ENCODE results near the gene GAL3ST1.
"Not testable (repeated sequence)": the region's sequence is repeated elsewhere in the genome, so short reads cannot be mapped to it uniquely, and the experiment has no call there.

The GAL3ST1 gene

DNA sequence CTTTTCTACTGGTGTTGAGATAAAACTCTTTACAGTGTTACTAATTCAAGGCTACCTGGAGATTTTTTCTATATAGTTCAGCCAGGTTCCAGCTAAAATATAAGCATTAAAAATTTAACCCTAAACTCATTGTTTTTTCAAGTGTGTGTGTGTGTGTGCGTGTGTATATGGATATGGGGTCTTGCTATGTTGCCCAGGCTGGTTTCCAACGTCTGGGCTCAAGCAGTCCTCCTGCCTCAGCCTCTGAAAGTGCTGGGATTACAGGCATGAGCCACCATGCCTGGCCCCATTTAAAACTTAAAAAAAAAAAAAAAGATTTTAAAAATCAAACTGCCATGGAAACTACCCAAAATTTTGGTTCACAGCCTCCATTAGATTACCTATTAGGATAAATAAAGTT, 21.7 kb upstream of the GAL3ST1 start:
- DNase-seq = no peak

DNA sequence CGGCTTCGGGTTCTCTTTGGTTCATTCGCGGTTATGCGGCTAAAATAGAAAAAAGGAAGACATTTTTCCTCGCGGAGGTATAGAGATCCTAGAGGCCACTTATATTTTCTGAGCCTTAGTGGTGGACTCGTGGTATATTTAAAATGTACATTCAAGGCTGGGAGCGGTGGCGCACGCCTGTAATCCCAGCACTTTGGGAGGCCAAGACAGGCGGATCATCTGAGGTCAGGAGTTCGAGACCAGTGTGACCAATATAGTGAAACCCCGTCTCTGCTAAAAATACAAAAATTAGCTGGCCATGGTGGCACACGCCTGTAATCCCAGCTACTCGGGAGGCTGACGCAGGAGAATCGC, 17.9 kb upstream of the GAL3ST1 start:
- DNase-seq = not testable (repeated sequence)

DNA sequence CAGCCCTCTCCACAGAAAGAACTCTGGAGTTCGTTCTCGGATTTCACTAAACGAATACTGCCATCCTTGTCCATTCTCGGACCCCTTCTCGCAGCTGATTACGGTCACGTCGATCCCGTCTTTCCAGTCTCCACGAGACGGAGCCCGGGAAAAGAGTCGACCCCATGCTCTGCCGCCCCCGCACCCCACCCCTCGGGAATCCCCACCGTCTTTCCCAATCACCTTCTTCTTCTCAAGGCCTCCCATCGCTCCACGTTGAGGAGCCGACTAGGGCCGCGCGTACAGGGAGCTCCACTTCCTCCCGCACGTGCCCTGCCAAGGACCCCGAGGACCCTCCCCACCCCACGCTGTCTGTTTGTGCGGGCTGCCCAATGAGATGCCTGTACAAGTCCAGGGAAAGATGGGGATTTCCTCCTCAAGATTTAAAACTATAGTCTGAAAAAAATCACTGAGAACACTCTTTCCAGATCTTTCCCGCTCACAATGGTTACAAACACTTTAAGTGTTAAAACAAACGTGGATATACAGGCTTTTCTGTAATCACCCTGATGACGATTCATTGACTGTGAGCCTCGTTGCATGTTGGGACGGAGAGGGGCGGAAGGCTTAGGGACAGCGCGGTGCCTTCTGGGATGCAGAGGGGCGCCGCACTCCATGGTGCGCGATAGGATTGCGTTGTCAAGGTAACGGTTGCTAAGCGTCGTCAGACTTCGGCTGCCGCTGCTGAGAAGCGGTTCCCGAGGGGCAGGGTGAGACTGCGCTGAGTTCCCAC, 17.3 kb upstream of the GAL3ST1 start, which contains the start of gene PES1:
Gene PES1, minus strand, starts transcription at position 323 of the 772 bp plus-strand sequence. Its CDS starts 77 bp downstream, at position 246.
- DNase-seq = peak; percentile 99

DNA sequence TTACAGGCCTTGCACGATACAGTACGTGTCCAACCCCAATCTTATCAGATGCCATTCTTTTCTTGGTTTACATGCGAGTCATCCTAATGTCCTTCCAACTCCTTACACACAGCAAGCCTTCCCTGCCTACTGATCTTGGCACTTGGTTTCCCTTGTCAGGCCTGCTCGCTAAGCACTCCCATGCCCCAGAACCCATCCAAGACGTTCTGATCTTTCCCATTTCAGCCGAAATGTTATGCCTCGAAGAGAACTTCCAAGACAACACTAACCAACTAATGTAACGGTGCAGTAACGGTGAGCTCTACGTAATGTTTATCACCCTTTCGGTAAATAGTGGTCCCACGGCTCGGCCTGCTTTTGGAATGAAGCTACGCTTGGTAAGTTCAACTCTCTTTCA, 16.7 kb upstream of the GAL3ST1 start:
- no peak for DNase-seq

DNA sequence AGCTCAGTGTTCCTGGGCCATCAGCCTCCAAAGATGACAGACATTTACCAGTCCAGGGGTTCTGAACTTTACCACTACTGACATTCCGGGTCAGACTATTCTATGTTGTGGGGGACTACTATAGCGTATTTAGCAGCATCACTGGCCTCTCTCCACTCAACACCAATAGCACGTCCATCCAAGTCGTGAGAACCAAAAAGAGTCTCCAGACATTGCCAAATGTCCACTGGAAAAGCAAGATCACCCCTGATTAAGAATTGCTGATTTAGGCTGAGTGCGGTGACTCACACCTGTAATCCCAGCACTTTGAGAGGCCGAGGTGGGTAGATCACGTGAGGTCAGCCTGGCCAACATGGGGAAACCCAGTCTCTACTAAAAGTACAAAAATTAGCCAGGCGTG, 11.9 kb upstream of the GAL3ST1 start:
- DNase-seq = no peak

DNA sequence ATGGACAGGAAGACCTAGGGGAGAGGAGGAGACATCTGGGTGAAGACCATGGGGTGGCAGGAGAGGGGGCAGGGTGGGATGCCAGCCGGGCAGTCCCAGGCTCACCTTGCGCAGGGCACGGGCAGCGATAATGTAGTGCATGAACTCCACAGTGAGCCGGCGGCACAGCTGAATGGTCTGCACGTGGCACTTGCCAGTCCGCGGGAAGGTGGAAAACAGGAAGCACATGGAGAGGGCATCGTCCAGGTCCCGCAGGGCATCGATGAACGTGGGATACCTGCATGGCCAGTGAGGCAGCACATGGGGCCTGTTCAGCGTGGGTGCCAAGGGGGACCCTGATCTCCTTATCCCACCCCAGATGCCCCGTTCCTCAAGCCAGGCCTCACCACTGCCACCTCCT, 10.0 kb upstream of the GAL3ST1 start:
- no peak for DNase-seq

DNA sequence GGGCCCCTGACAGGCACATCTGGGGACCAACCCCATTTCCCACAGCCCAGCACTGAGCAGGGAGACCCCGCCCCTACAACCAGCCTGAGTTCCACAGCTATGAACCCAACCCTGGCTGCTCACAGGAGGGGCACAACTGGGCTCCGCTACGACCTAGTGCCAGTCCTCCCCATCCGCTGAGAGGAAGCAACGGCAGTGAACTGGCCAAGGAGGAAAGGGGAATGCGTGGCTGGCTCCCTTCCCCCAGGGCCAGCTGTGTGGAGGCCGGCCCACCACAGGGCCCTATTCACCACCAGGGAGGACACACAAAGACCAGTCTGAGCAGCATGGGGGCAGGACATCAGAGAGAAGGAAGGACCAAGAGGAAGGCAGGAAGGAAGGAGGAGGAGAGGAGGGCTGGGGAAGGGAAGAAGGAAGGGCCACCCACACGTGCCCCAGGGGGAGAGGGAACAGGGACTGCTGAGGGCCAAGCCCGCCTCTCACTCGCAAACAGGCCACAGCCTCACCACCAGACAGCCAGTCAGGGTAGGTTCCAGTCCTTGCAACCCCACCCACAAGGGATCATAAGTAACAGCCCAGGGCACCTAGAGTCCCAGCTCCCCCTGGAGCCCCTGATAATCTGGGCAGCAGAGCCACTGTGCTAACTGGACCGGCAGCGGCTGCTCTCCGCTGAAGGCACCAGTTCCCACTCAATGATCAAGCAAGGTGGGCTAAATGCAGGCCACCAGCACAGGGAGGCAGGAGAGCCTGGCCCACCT, 8.5 kb upstream of the GAL3ST1 start:
- DNase-seq = no peak

DNA sequence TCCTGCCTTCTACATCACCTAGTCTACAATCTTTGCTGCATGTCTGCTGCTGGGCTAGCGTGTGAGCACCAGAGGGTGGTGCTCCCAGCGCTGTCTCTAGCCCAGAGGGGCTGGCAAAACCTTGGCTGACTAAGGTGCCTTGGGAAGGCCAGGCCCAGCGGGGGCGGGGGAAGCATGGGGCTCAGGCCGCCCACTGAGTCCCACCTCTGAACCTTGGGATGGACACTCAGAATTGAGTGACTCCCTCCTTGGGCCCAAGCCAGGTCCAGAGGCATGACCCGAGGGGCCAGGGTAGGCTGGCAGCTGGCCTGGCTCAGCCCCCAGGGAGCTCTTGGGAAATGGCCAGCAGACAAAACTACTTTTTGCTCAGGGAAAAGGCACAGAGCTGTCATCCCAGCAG, 7.6 kb upstream of the GAL3ST1 start:
- DNase-seq = no peak

DNA sequence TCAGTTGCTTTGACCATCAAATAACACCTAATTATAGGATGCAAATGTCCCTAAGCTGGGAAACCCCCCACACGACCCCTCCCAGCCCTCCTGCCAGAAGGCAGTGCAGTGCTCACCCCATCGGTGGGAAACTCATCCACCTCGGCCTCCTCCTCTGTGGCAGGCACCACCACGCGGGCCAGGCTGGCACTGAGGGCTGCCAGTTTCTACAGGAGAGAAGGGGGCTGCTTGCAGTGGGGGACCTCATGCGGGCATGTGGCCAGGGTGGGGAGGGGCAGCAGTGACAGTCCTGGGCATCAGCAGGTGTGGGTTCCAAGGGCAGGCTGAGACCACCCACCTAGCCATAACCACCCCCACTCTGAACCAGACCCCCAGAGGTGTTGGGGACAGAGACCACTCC, 6.4 kb upstream of the GAL3ST1 start:
- DNase-seq = no peak

DNA sequence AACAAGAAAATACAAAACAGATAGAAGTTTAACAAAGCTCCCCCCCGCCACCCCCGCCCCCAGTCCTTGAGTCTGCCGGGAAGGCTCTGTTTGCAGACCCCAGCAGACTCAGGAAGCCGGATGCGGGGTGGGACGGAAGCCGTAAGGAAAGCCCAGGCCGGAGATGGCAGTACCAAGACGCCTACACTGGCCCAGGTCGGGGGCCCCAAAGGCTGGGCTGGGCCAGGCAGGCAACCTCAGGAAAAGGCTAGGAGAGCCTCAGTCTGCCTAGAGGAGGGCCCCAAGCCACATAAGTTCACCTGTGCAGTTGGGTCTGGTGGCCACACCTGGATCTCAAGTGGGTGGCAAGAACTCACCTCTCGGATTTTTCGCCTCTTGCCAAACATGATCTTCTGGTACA, 4.0 kb upstream of the GAL3ST1 start:
- no peak for DNase-seq

DNA sequence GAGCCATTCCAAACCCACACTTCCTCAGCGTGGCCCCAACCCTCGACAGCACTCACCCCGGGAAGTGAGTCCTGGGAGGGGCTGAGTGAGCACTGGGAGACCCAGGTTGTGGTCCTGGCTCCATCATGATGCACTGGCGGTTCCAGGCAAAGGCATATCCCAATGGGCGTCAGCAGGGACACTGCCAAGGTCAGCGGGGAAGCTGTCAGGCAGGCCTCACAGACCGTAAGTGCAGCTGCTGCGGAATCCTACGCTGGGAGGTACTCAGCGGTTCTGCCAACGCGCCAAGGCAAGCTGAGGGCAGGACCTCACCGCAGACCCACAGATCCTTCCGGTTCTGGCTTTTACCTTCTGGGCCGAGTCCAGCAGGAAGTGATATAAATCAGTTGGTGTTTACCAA, 1.4 kb upstream of the GAL3ST1 start:
- no peak for DNase-seq

DNA sequence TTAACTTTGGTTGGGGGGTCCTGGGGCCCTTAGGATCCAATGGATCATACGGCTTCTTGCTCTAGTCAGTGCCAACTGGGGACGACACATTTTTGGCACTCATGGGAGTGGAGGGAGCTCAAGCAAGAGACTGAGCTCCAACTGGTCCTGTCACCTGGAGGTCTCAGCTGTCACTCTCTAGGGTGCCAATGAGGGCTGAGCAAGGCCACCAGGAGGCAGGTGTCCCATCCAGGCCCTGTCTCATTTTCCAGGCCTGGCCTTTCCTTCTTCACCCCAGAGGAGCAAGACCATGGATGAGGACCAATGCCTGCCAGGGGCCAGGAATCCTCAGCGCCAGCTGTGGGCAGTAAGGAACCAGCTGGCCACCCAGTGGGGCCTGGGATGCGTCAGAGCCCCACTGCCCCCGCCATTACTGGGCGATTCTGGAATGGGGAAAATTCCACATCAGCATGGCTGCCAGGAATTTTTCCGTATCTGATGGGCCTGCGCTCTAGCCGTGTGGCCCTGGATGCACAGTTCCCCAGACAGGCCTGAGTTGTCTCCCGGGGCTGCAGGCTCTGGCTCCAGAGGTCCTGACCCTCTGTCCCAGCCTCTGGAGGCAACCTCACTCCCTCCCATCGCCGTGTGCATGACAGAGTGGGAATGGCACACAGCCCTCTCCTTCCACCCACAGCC, 669 bp upstream of the GAL3ST1 start:
- no peak for DNase-seq

DNA sequence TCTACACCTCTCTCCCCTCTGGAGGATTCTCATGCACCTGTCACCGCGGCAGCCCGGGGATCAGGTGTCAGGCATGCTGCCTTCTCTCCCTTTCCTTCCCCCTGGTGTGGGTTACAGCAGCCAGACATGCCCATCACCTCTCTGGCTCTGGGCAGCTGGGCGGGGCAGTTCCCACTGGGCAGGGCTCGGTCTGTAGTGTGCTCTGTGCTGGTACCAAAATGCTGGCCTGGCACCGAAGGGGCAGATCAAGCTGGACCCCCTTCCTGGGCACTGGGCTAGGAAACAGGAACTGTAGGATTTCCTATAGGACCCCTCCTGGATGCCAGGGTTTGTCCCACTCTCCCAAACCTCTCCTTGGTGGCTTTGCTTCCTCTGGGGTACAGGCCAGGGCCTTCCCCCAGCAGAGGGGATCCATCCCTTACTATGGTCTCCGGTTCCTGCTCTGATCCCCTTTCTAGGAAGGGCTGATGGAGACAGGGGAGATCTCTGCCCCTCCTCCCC, 821 bp downstream of the GAL3ST1 start:
- no peak for DNase-seq

DNA sequence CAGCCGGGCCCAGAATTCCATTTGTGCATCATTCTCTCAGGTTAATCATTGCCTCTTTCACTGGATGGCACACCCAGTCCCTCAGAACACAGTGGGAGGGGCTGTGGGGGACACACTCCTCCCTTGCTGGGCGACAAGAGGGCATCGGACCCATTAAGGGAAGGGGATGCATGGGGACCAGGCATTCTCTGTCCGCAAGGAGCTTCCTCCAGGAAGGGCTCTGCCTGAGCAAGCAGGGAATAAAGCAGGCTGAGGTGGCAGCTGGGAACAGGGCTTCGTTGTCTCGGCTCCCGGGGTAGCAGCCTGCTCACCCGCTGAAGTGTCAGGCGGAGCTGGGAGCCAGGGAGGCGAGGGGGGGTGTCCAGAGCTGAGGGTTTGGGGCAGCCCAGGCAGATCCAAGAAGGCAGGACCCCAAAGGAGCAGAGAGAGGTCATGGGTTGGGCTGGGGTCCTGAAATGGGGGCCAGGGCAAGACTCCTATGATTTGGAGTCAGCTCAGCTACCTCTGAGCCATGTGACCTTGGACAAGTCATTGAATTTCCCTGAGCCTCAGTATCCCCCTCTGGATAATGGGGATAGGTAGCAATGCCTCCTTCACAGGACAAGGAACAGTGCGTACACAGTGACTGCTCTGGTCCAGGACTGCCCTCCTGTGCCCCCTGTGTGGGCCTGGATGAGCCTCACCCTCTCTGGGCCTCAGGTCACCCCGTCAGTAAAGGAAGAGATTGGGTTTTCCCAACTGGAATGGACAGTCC, 1.4 kb downstream of the GAL3ST1 start:
- DNase-seq = no peak

DNA sequence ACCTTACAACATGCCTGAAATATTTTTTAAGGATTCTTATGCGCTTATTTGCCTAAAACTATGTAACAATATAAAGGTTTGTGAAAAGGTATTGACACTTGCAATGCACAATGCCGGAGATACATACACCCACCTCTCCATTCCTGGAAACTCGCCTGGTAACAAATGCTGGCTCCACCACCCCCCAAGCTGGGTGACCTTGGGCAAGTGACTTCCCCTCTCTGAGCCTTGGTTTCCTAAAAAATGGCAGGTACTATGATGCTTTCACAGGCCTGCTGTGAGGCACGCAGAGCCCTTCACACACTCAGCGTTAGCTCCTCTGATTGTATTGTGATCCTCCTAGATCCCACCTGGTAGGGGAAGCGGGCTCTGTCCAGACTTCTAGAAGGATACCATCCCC, 2.3 kb downstream of the GAL3ST1 start:
- no peak for DNase-seq

DNA sequence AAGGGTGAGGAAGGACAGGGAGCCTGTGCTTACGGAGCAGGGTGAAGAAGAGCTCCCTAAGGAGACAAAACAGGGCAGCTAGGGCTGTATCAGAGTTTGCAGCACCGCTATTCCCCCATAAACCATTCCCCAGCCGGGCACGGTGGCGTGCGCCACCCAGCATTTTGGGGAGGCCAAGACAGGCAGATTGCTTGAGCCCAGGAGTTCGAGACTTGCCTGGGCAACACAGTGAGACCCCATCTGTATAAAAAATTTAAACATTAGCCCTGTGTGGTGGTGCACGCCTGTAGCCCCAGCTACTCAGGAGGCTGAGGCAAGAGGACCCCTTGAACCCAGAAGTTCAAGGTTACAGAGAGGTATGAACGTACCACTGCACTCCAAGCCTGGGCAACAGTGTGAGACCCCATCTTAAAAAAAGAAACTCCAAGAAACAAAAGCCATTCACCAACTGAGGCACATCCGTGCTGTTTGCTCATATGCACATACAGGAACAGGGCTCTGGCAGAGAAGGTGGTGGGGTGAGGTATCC, 4.7 kb downstream of the GAL3ST1 start:
- DNase-seq = no peak

DNA sequence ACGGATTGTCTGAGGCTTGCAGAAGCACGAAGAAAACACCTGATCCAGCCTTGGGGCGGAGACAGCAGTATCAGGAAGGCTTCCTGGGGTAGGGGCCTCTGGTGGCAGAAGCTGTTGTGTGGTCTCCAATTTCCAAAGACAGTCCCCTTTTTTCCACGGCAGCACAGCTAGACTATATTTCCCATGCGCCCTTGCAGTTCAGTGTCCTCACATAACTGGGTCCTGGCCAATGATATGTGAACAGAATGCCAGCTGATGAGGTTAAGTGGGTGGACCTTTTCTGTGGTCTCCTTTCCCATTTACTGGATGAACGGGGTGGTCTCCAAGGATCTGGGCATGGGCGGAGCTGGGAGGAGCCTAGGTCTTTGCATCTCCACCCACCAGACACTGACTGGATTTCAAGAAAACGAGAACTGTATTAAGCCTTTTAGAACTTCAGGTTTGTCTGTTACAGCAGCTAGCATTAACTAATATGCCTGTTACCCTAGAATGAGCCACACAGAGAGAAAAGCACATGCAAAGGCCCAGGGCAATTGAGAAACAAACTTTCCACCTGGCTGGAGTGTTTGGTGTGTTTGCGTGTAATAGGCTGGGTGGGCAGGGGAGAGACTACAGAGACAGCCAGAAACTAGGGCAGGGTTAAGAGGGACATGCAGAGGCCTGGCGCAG, 6.2 kb downstream of the GAL3ST1 start:
- DNase-seq = no peak

DNA sequence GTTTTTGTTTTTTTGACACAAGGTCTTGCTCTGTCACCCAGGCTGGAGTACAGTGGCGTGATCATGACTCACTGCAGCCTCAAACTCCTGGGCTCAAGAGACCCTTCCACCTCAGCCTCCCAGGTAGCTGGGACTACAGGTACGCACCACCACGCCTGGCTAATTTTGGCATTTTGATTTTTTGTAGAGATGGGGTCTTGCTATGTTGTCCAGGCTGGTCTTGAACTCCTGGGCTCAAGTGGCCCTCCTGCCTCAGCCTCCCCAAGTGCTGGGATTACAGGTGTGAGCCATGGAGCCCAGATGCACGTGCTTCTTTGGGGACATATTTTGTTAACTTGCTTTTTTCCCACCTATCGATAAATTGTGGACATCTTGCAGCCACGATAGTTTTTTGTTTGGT, 7.2 kb downstream of the GAL3ST1 start:
- DNase-seq = not testable (repeated sequence)

DNA sequence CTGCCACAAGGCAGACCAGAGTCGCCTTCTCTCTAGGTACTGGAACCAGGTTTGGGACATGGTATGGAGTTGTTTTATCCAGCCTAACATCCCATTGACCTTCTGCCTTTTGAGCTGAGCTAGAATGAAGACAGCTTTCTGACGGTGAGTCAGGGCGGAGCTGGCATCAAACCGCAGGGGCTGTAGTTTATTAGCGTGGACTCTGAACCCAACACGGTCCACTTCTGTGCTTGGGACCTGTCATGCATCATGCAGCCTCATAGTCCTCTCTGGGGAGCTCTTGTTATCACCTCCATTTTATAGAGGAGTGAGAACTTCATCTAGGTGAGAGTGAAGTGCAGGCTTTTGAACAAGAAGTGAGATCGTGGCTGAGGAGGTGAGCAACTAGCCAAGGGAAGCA, 8.3 kb downstream of the GAL3ST1 start:
- DNase-seq = no peak

DNA sequence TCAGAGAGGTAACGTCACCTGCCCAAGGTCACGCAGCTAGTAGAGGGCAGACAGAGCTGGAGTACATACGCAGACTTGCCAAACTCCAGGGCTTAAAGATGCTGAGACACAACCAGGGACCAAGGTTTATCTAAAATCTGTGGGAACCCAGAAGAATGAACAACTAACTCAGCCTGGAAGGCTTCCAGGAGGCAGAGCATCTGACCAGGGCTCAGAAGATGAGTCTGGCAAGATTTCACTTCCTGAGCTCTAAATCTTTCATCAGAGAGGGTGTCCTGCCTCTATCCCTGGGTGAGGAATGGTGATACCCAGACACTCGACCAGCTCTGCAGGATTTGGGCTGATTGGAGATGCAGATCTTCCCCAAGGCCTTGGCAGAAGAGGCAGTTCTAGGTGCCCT, 9.1 kb downstream of the GAL3ST1 start:
- no peak for DNase-seq

DNA sequence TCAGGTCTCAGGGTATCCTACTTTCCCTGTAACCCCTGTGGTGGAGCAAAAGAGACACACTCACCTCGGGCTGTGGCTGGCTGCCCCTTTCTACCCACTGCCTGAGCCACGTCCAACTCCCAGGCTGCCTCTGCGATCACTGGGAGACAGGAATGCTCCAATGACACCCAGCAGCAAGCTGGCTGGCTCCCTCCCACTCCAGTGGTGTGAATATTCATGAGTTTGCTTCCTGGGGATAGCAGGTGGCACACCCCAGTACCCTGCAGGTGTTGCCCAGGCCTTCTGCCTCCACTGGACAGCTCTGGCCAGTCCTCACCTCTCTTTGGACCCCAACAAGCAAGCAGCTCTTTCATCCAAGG, 9.7 kb downstream of the GAL3ST1 start:
- no peak for DNase-seq

DNA sequence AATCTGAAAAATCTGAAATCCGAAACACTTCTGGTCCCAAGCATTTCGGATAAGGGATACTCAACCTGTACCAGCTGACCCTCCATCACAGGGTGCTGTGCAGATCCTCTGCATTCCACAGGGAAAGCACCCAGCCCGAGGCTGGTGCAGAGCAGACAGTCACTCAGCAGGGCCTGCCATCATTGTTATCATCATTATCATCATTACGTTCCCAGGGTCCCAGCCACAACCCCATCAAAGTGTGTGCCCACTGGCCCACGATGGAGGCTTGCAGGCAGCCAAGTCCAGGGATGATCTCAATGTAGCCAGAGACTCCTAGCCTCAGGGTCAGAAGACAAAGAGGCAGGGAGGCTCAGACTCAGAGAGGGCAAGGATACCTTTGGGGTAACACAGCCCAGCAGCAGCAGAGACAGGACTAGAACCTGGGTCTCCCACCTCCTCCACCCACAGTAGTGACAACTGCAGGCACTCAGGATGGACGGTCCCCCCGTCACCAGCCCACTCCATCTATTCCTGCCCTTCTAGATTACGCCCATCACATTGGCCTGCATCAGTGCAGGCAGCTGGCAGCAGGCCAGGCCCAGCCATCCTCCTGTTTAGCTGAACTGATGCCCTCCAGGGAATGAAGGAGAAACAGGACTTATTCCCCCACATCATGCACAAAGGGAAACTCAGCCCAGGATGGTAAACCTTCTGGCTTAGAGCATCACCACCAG, 10.3 kb downstream of the GAL3ST1 start:
- no peak for DNase-seq

Measured in NCI-H1436 (cell line).